Activated CD8-positive, alpha-beta memory T cell treated with anti-CD3 and anti-CD28 coated beads for 24 hours (primary cell): Measurements from ENCODE around the gene UBE2G2.

Experiments
- DNase-seq: peaks from one replicate; pipeline ENCODE4 v3.0.0-alpha.2; 2020

UBE2G2 gene

GRCh38 chr21:44742418-44743153, 59.0 kb downstream of the UBE2G2 start:
- DNase-seq: no peak

- no peak for DNase-seq
These were observed 59.7 kb downstream of the UBE2G2 start for GRCh38 chr21:44741921-44742320.

GRCh38 chr21:44740742-44741141, 60.9 kb downstream of the UBE2G2 start:
- no peak for DNase-seq

- DNase-seq: no peak
These were observed 62.3 kb downstream of the UBE2G2 start for GRCh38 chr21:44739316-44739715.

GRCh38 chr21:44738621-44739020, 63.0 kb downstream of the UBE2G2 start:
- DNase-seq: no peak

- no peak for DNase-seq
These were observed 63.8 kb downstream of the UBE2G2 start for GRCh38 chr21:44737706-44738354.

GRCh38 chr21:44736291-44737004, 65.2 kb downstream of the UBE2G2 start:
- no peak for DNase-seq

GRCh38 chr21:44735821-44736220, 65.8 kb downstream of the UBE2G2 start:
- no peak for DNase-seq

- no peak for DNase-seq
These were observed 66.8 kb downstream of the UBE2G2 start for GRCh38 chr21:44734841-44735240.

GRCh38 chr21:44734026-44734745, 67.4 kb downstream of the UBE2G2 start:
- DNase-seq: no peak

- no peak for DNase-seq
These were observed 68.7 kb downstream of the UBE2G2 start for GRCh38 chr21:44732956-44733355.

GRCh38 chr21:44732263-44732662, 69.4 kb downstream of the UBE2G2 start:
- DNase-seq: no peak

GRCh38 chr21:44730951-44731579, 70.6 kb downstream of the UBE2G2 start:
- DNase-seq: no peak

GRCh38 chr21:44730028-44730395, 71.6 kb downstream of the UBE2G2 start:
- DNase-seq: no peak

GRCh38 chr21:44729336-44730027, 72.1 kb downstream of the UBE2G2 start:
- DNase-seq: no peak

GRCh38 chr21:44728716-44729115, 72.9 kb downstream of the UBE2G2 start:
- DNase-seq: no peak

- DNase-seq: no peak
These were observed 73.9 kb downstream of the UBE2G2 start for GRCh38 chr21:44727757-44728156.

GRCh38 chr21:44727321-44727720, 74.3 kb downstream of the UBE2G2 start:
- no peak for DNase-seq

GRCh38 chr21:44726826-44727225, 74.8 kb downstream of the UBE2G2 start:
- no peak for DNase-seq

GRCh38 chr21:44724926-44725325, 76.7 kb downstream of the UBE2G2 start:
- no peak for DNase-seq

- DNase-seq: no peak
These were observed 77.4 kb downstream of the UBE2G2 start for GRCh38 chr21:44724196-44724595.
